Measurements from ENCODE around the gene ADH1C.
"Not testable (repeated sequence)": the region's sequence is repeated elsewhere in the genome, so short reads cannot be mapped to it uniquely, and the experiment has no call there.

ADH1C gene

GRCh38 chr4:99382745-99383360, 30.3 kb upstream of the ADH1C start:
- H3K27ac ChIP-seq (ENCODE audit: insufficient read depth, low read length, poor library complexity, severe bottlenecking): no peak overlapping the region
- no peak for DNase-seq
- no peaks in the 10 kb centered on the region for H3K27me3 ChIP-seq (replicated peaks; ENCODE audit: control insufficient read depth, insufficient read depth, low read length, poor library complexity, severe bottlenecking)
- H3K36me3 ChIP-seq (ENCODE audit: control insufficient read depth, insufficient read depth, low read length): no peaks in the 10 kb centered on the region
- no peak overlapping the region for H3K4me3 ChIP-seq (ENCODE audit: insufficient read depth, low read depth, low read length, poor library complexity, severe bottlenecking)
- no peaks in the 10 kb centered on the region for H3K4me1 ChIP-seq (ENCODE audit: control insufficient read depth, insufficient read depth, low read length, poor library complexity, severe bottlenecking)
- no peaks in the 10 kb centered on the region for H3K9me3 ChIP-seq (ENCODE audit: control insufficient read depth, low read length)

GRCh38 chr4:99381588-99382175, 29.1 kb upstream of the ADH1C start:
- no peak overlapping the region for H3K4me3 ChIP-seq (ENCODE audit: insufficient read depth, low read depth, low read length, poor library complexity, severe bottlenecking)
- H3K9me3 ChIP-seq (ENCODE audit: control insufficient read depth, low read length): no peaks in the 10 kb centered on the region
- no peaks in the 10 kb centered on the region for H3K36me3 ChIP-seq (ENCODE audit: control insufficient read depth, insufficient read depth, low read length)
- DNase-seq: no peak
- H3K4me1 ChIP-seq (ENCODE audit: control insufficient read depth, insufficient read depth, low read length, poor library complexity, severe bottlenecking): no peaks in the 10 kb centered on the region
- no peaks in the 10 kb centered on the region for H3K27me3 ChIP-seq (replicated peaks; ENCODE audit: control insufficient read depth, insufficient read depth, low read length, poor library complexity, severe bottlenecking)
- H3K27ac ChIP-seq (ENCODE audit: insufficient read depth, low read length, poor library complexity, severe bottlenecking): no peak overlapping the region

GRCh38 chr4:99379571-99379970, 27.0 kb upstream of the ADH1C start:
- no peak overlapping the region for H3K4me3 ChIP-seq (ENCODE audit: insufficient read depth, low read depth, low read length, poor library complexity, severe bottlenecking)
- no peaks in the 10 kb centered on the region for H3K27me3 ChIP-seq (replicated peaks; ENCODE audit: control insufficient read depth, insufficient read depth, low read length, poor library complexity, severe bottlenecking)
- no peaks in the 10 kb centered on the region for H3K4me1 ChIP-seq (ENCODE audit: control insufficient read depth, insufficient read depth, low read length, poor library complexity, severe bottlenecking)
- no peaks in the 10 kb centered on the region for H3K9me3 ChIP-seq (ENCODE audit: control insufficient read depth, low read length)
- H3K27ac ChIP-seq (ENCODE audit: insufficient read depth, low read length, poor library complexity, severe bottlenecking): no peak overlapping the region
- no peaks in the 10 kb centered on the region for H3K36me3 ChIP-seq (ENCODE audit: control insufficient read depth, insufficient read depth, low read length)
- DNase-seq: no peak

- no peaks in the 10 kb centered on the region for H3K4me1 ChIP-seq (ENCODE audit: control insufficient read depth, insufficient read depth, low read length, poor library complexity, severe bottlenecking)
- no peaks in the 10 kb centered on the region for H3K27me3 ChIP-seq (replicated peaks; ENCODE audit: control insufficient read depth, insufficient read depth, low read length, poor library complexity, severe bottlenecking)
- H3K27ac ChIP-seq (ENCODE audit: insufficient read depth, low read length, poor library complexity, severe bottlenecking): no peak overlapping the region
- DNase-seq: no peak
- no peak overlapping the region for H3K4me3 ChIP-seq (ENCODE audit: insufficient read depth, low read depth, low read length, poor library complexity, severe bottlenecking)
- H3K36me3 ChIP-seq (ENCODE audit: control insufficient read depth, insufficient read depth, low read length): no peaks in the 10 kb centered on the region
- H3K9me3 ChIP-seq (ENCODE audit: control insufficient read depth, low read length): no peaks in the 10 kb centered on the region
These were observed 26.3 kb upstream of the ADH1C start for GRCh38 chr4:99378876-99379275.

- H3K27ac ChIP-seq (ENCODE audit: insufficient read depth, low read length, poor library complexity, severe bottlenecking); H3K9me3 ChIP-seq (ENCODE audit: control insufficient read depth, low read length); H3K36me3 ChIP-seq (ENCODE audit: control insufficient read depth, insufficient read depth, low read length): not testable (repeated sequence)
These were observed 24.8 kb upstream of the ADH1C start for GRCh38 chr4:99377341-99377740.

GRCh38 chr4:99372464-99372863, 19.9 kb upstream of the ADH1C start:
- not testable (repeated sequence) for H3K36me3 ChIP-seq (ENCODE audit: control insufficient read depth, insufficient read depth, low read length); DNase-seq; H3K9me3 ChIP-seq (ENCODE audit: control insufficient read depth, low read length); H3K4me1 ChIP-seq (ENCODE audit: control insufficient read depth, insufficient read depth, low read length, poor library complexity, severe bottlenecking); H3K4me3 ChIP-seq (ENCODE audit: insufficient read depth, low read depth, low read length, poor library complexity, severe bottlenecking); H3K27me3 ChIP-seq (replicated peaks; ENCODE audit: control insufficient read depth, insufficient read depth, low read length, poor library complexity, severe bottlenecking); H3K27ac ChIP-seq (ENCODE audit: insufficient read depth, low read length, poor library complexity, severe bottlenecking)

More at GRCh38 chr4:99377341-99377740, 24.8 kb upstream of the ADH1C start:
- DNase-seq; H3K4me1 ChIP-seq (ENCODE audit: control insufficient read depth, insufficient read depth, low read length, poor library complexity, severe bottlenecking); H3K4me3 ChIP-seq (ENCODE audit: insufficient read depth, low read depth, low read length, poor library complexity, severe bottlenecking); H3K27me3 ChIP-seq (replicated peaks; ENCODE audit: control insufficient read depth, insufficient read depth, low read length, poor library complexity, severe bottlenecking): not testable (repeated sequence)

- H3K9me3 ChIP-seq (ENCODE audit: control insufficient read depth, low read length); H3K27ac ChIP-seq (ENCODE audit: insufficient read depth, low read length, poor library complexity, severe bottlenecking); H3K4me1 ChIP-seq (ENCODE audit: control insufficient read depth, insufficient read depth, low read length, poor library complexity, severe bottlenecking); H3K36me3 ChIP-seq (ENCODE audit: control insufficient read depth, insufficient read depth, low read length); DNase-seq; H3K4me3 ChIP-seq (ENCODE audit: insufficient read depth, low read depth, low read length, poor library complexity, severe bottlenecking); H3K27me3 ChIP-seq (replicated peaks; ENCODE audit: control insufficient read depth, insufficient read depth, low read length, poor library complexity, severe bottlenecking): not testable (repeated sequence)
These were observed 15.3 kb upstream of the ADH1C start for GRCh38 chr4:99367817-99368216.

GRCh38 chr4:99366491-99366890, 13.9 kb upstream of the ADH1C start:
- H3K4me3 ChIP-seq (ENCODE audit: insufficient read depth, low read depth, low read length, poor library complexity, severe bottlenecking): no peak overlapping the region
- no peak for DNase-seq

GRCh38 chr4:99362768-99363167, 10.2 kb upstream of the ADH1C start:
- H3K27me3 ChIP-seq (replicated peaks; ENCODE audit: control insufficient read depth, insufficient read depth, low read length, poor library complexity, severe bottlenecking): no peaks in the 10 kb centered on the region
- H3K27ac ChIP-seq (ENCODE audit: insufficient read depth, low read length, poor library complexity, severe bottlenecking): no peak overlapping the region
- H3K9me3 ChIP-seq (ENCODE audit: control insufficient read depth, low read length): no peaks in the 10 kb centered on the region
- H3K4me3 ChIP-seq (ENCODE audit: insufficient read depth, low read depth, low read length, poor library complexity, severe bottlenecking): no peak overlapping the region
- H3K4me1 ChIP-seq (ENCODE audit: control insufficient read depth, insufficient read depth, low read length, poor library complexity, severe bottlenecking): no peaks in the 10 kb centered on the region
- no peak for DNase-seq
- H3K36me3 ChIP-seq (ENCODE audit: control insufficient read depth, insufficient read depth, low read length): no peaks in the 10 kb centered on the region

More at GRCh38 chr4:99366491-99366890, 13.9 kb upstream of the ADH1C start:
- no peaks in the 10 kb centered on the region for H3K27me3 ChIP-seq (replicated peaks; ENCODE audit: control insufficient read depth, insufficient read depth, low read length, poor library complexity, severe bottlenecking)
- no peaks in the 10 kb centered on the region for H3K4me1 ChIP-seq (ENCODE audit: control insufficient read depth, insufficient read depth, low read length, poor library complexity, severe bottlenecking)
- H3K36me3 ChIP-seq (ENCODE audit: control insufficient read depth, insufficient read depth, low read length): no peaks in the 10 kb centered on the region
- no peak overlapping the region for H3K27ac ChIP-seq (ENCODE audit: insufficient read depth, low read length, poor library complexity, severe bottlenecking)
- no peaks in the 10 kb centered on the region for H3K9me3 ChIP-seq (ENCODE audit: control insufficient read depth, low read length)

- H3K27ac ChIP-seq (ENCODE audit: insufficient read depth, low read length, poor library complexity, severe bottlenecking): no peak overlapping the region
- H3K27me3 ChIP-seq (replicated peaks; ENCODE audit: control insufficient read depth, insufficient read depth, low read length, poor library complexity, severe bottlenecking): no peaks in the 10 kb centered on the region
- no peak for DNase-seq
- no peaks in the 10 kb centered on the region for H3K9me3 ChIP-seq (ENCODE audit: control insufficient read depth, low read length)
- no peaks in the 10 kb centered on the region for H3K4me1 ChIP-seq (ENCODE audit: control insufficient read depth, insufficient read depth, low read length, poor library complexity, severe bottlenecking)
- no peak overlapping the region for H3K4me3 ChIP-seq (ENCODE audit: insufficient read depth, low read depth, low read length, poor library complexity, severe bottlenecking)
- no peaks in the 10 kb centered on the region for H3K36me3 ChIP-seq (ENCODE audit: control insufficient read depth, insufficient read depth, low read length)
These were observed 9.3 kb upstream of the ADH1C start for GRCh38 chr4:99361899-99362275.

All from effector memory CD4-positive, alpha-beta T cell (primary cell).